GM12875 (cell line): ENCODE results near the gene DUSP12.
A peak's percentile ranks its signal among the peaks of the same experiment; 100 is the strongest.

Experiments
- H3K4me3 ChIP-seq: one replicate; pipeline ENCODE4 v1.5.1; 2011; ENCODE audit warnings: low read depth, low read length, control low read depth
- CTCF ChIP-seq: IDR thresholded peaks from 2 replicates; pipeline ENCODE4 v1.5.1; 2011; ENCODE audit warnings: low read depth, mild to moderate bottlenecking, control low read depth, inconsistent platforms, low read length, moderate library complexity, borderline replicate concordance; ENCODE audit not compliant: insufficient read depth

DUSP12 gene

GRCh38 chr1:161721738-161722343, 27.7 kb upstream of the DUSP12 start:
- no peak for TF ChIP-seq CTCF
- H3K4me3 ChIP-seq: no peak overlapping the region

GRCh38 chr1:161722406-161722805, 27.2 kb upstream of the DUSP12 start:
- no peak overlapping the region for H3K4me3 ChIP-seq
- TF ChIP-seq CTCF: no peak

- H3K4me3 ChIP-seq: no peak overlapping the region
- no peak for TF ChIP-seq CTCF
Measured at GRCh38 chr1:161723459-161724141, 26.0 kb upstream of the DUSP12 start.

GRCh38 chr1:161725258-161725907, 24.2 kb upstream of the DUSP12 start:
- peak overlapping the region; percentile 96 for H3K4me3 ChIP-seq

- 0 out of 2 replicates have a peak, but pooled peaks have one; percentile 14 for TF ChIP-seq CTCF
- peak overlapping the region; percentile 96 for H3K4me3 ChIP-seq
Measured at GRCh38 chr1:161725908-161726472, 23.6 kb upstream of the DUSP12 start.

GRCh38 chr1:161726473-161727255, 22.9 kb upstream of the DUSP12 start:
- no peak; the same call in 1 of the 2 replicates for TF ChIP-seq CTCF
- peak overlapping the region; percentile 96 for H3K4me3 ChIP-seq

GRCh38 chr1:161727256-161727924, 22.2 kb upstream of the DUSP12 start:
- TF ChIP-seq CTCF: no peak

More at GRCh38 chr1:161727256-161727924, 22.2 kb upstream of the DUSP12 start:
- H3K4me3 ChIP-seq: peak overlapping the region; percentile 96
